K562 (cell line): ENCODE data around the gene IMPA2.

ENCODE experiments used
- CREM ChIP-seq: IDR thresholded peaks from 2 replicates; pipeline ENCODE4 v1.6.1; 2014; ENCODE audit warnings: antibody characterized with exemption, low read depth
- EHMT2 ChIP-seq: fragments of 450-650 bp; IDR thresholded peaks from 2 replicates; pipeline ENCODE4 v1.6.1; 2018; ENCODE audit warnings: antibody characterized with exemption
- ESRRA ChIP-seq: fragments of 450-650 bp; IDR thresholded peaks from 2 replicates; pipeline ENCODE4 v1.6.1; 2014; ENCODE audit warnings: low read depth, mild to moderate bottlenecking, moderate library complexity, borderline replicate concordance
- EZH2 ChIP-seq: IDR thresholded peaks from 2 replicates; pipeline ENCODE4 v1.6.1; 2012; ENCODE audit warnings: low read depth, mild to moderate bottlenecking, inconsistent platforms, low read length, borderline replicate concordance
- HIVEP1 ChIP-seq: fragments of 250-450 bp; sonication (Bioruptor Pico); IDR thresholded peaks from 2 replicates; pipeline ENCODE4 v1.4.0; 2020; ENCODE audit warnings: mild to moderate bottlenecking
- LARP7 ChIP-seq: fragments of 450-650 bp; IDR thresholded peaks from 2 replicates; pipeline ENCODE4 v1.6.1; 2016
- MYC ChIP-seq, 2 experiments: fragments of 250-450 bp in 1 of 2; sonication (Bioruptor Pico) in 1 of 2; IDR thresholded peaks; 2 replicates each; pipeline versions ENCODE4 v1.5.1 to v1.6.1; 2012 to 2021; ENCODE audit warnings: low read depth in 2 of 2, borderline replicate concordance in 1 of 2, improper control_type of control experiment in 1 of 2, low read length in 1 of 2, mild to moderate bottlenecking in 1 of 2, moderate library complexity in 1 of 2
- RCOR1 ChIP-seq, 2 experiments: IDR thresholded peaks; 2 replicates each; pipeline ENCODE4 v1.6.1; 2012; ENCODE audit warnings: low read depth in 2 of 2, low read length in 2 of 2, borderline replicate concordance in 1 of 2, improper control_type of control experiment in 1 of 2
- SP1 ChIP-seq: sonication (generic); formaldehyde crosslinking; IDR thresholded peaks from 2 replicates; pipeline ENCODE4 v1.8.1; 2022; ENCODE audit warnings: mild to moderate bottlenecking, missing genetic modification reagents
- TEAD2 ChIP-seq: fragments of 450-650 bp; IDR thresholded peaks from 2 replicates; pipeline ENCODE4 v1.6.1; 2016; ENCODE audit warnings: missing genetic modification characterization, control low read depth, missing compliant biosample characterization
- YY1 ChIP-seq, 3 experiments: IDR thresholded peaks; 2 replicates each; pipeline ENCODE4 v1.6.1; 2011; ENCODE audit warnings: low read length in 2 of 3, mild to moderate bottlenecking in 2 of 3, moderate library complexity in 2 of 3, borderline replicate concordance in 1 of 3, control low read depth in 1 of 3, low read depth in 1 of 3; ENCODE audit not compliant: insufficient read depth in 3 of 3, insufficient replicate concordance in 2 of 3, control insufficient read depth in 1 of 3, insufficient read length in 1 of 3; ENCODE audit errors: extremely low read depth in 1 of 3

GRCh38 chr18:12014521-12015415, 33.5 kb downstream of the IMPA2 start:
- no peak for TF ChIP-seq MYC (IDR thresholded peaks at IDR 0.05; ENCODE audit: low read depth, low read length)
- TF ChIP-seq MYC (CRISPR knock-in tag; IDR thresholded peaks at IDR 0.05; ENCODE audit: borderline replicate concordance, low read depth): no peak
- no peak for TF ChIP-seq TEAD2 (tag)
- TF ChIP-seq CREM: no peak
- no peak for TF ChIP-seq ESRRA
- no peak for TF ChIP-seq HIVEP1 (CRISPR knock-in tag)
- no peak for TF ChIP-seq EHMT2
- no peak for TF ChIP-seq LARP7
- no peak for TF ChIP-seq YY1 (IDR thresholded peaks at IDR 0.05; ENCODE audit: borderline replicate concordance in 1 of 3, control insufficient read depth in 1 of 3, extremely low read depth in 1 of 3, insufficient read depth in 3 of 3, insufficient read length in 1 of 3, insufficient replicate concordance in 2 of 3, low read depth in 1 of 3, low read length in 2 of 3)
- no peak for TF ChIP-seq RCOR1 (IDR thresholded peaks at IDR 0.05; ENCODE audit: borderline replicate concordance in 1 of 2, low read depth in 2 of 2, low read length in 2 of 2)
- TF ChIP-seq SP1 (CRISPR knock-in tag): no peak
- no peak for TF ChIP-seq EZH2
